Heart left ventricle (tissue), 16 donors: Measurements from ENCODE around the gene SMARCB1. TPM values are rescaled to one million over a fixed set of nuclear protein-coding genes. Genes with fewer than 3 reads are reported as not detected.

Source experiments
- ATAC-seq, 4 donors: fragments of 200-7000 bp; cut with Tn5 transposase; one replicate each; pipeline ENCODE4 v1.9.1; 2020 to 2022; ENCODE audit warnings: moderate library complexity in 4 of 4, mild to moderate bottlenecking in 3 of 4, moderate number of reproducible peaks in 1 of 4
- DNase-seq, 5 donors: peaks; one replicate each; pipeline ENCODE4 v3.0.0-alpha.2; 2020
- H3K27ac ChIP-seq, 12 donors: fragments of 200-600 bp; sonication (generic) in 4 of 12; one replicate each; pipeline versions ENCODE4 v1.5.0 to v1.8.0; 2016 to 2022; ENCODE audit warnings: mild to moderate bottlenecking in 2 of 12
- H3K27me3 ChIP-seq, 9 donors: fragments of 200-600 bp; sonication (generic) in 2 of 9; one replicate each; pipeline versions ENCODE4 v1.5.1 to v1.8.0; 2016 to 2022; ENCODE audit warnings: mild to moderate bottlenecking in 3 of 9
- H3K36me3 ChIP-seq, 9 donors: fragments of 200-600 bp; sonication (generic) in 2 of 9; one replicate each; pipeline versions ENCODE4 v1.5.0 to v1.8.0; 2018 to 2022; ENCODE audit warnings: mild to moderate bottlenecking in 2 of 9
- H3K4me1 ChIP-seq, 12 donors: fragments of 200-600 bp; sonication (generic) in 4 of 12; one replicate each; pipeline versions ENCODE4 v1.5.0 to v1.8.0; 2016 to 2022; ENCODE audit warnings: mild to moderate bottlenecking in 3 of 12
- H3K4me3 ChIP-seq, 12 donors: fragments of 200-600 bp; sonication (generic) in 4 of 12; one replicate each; pipeline versions ENCODE4 v1.5.0 to v1.8.0; 2017 to 2022; ENCODE audit warnings: mild to moderate bottlenecking in 9 of 12, moderate library complexity in 4 of 12
- H3K9me3 ChIP-seq, 12 donors: fragments of 200-600 bp; sonication (generic) in 4 of 12; one replicate each; pipeline versions ENCODE4 v1.5.0 to v1.8.0; 2016 to 2022; ENCODE audit warnings: mild to moderate bottlenecking in 1 of 12
- CTCF ChIP-seq, 12 donors: fragments of 200-600 bp; sonication (generic) in 4 of 12; IDR thresholded peaks; one replicate each; pipeline versions ENCODE4 v1.5.0 to v1.8.0; 2018 to 2022; ENCODE audit warnings: antibody characterized with exemption in 12 of 12, mild to moderate bottlenecking in 5 of 12
- POLR2A ChIP-seq, 2 donors: fragments of 450-650 bp; IDR thresholded peaks; one replicate each; pipeline ENCODE4 v1.6.1; 2017; ENCODE audit warnings: antibody characterized with exemption in 2 of 2, mild to moderate bottlenecking in 2 of 2, moderate library complexity in 2 of 2
- WGBS, 4 donors: extraction: QIAGEN DNeasy Blood & Tissue Kit in 2 of 4; methylation state at CpG; one replicate each; pipeline versions ENCODE4 v1.1.5 to v1.1.7; 2013 to 2018; 5-methylcytosine and 5-hydroxymethylcytosine counted together
- intact Hi-C, 10 donors: fragments of 100-400 bp; cut with DNase I; formaldehyde crosslinking; loops; one replicate each; pipeline versions ENCODE4 v1.11.1 to v1.14.2; 2022
- polyA plus RNA-seq, 2 donors: library from polyadenylated mRNA; stranded (reverse); fragments of 200-250 nt; gene quantifications; one replicate each; pipeline ENCODE4 v1.2.3, GENCODE V29; 2013
- total RNA-seq, 9 donors: library from RNA; depleted of rRNA in 2 of 9; stranded (reverse); fragments of >200 nt in 2 of 9; fragmentation: NEBNext Ultra II Directional in 3 of 9; extraction: Animal tissue kit (Norgen Biotek cat#: 25700) in 3 of 9; gene quantifications; one replicate each; pipeline versions ENCODE4 v1.1.0 to v1.2.4, GENCODE V29; 2016 to 2023
- donor health status: ischemic (EF 13 %, LVEDD 7.1; RV severe dilation, severe dysfunction).
- donor health status: healthy with polysubstance abuse.
- donor health status: DM: no; HTN: yes; CAD: no.
- donor health status: DM: no; HTN: no; CAD: no.
- donor health status: ischemic (EF 25% LVEDD 6.9; RV normal size, moderate dysfunction).
- donor health status: ischemic (EF 25% LVEDD 5.7; RV mildly dilated, moderate dysfunction).
- donor health status: healthy.
- donor health status: DM: yes; HTN: yes; CAD: no.
- donor health status: ischemic (EF 35%, LVEDD 5.7; RV mildly dilated, moderate dysfunction).
- donor health status: nonischemic (EF 11% LVEDD 7.7; RV severe dilation, severe dysfunction).
- donor health status: DM: yes; HTN: yes; CAD: no.
- donor health status: PGD.
- donor health status: ischemic (EF 29% LVEDD 5.4; RV normal size, mild dysfunction).
- donor health status: nonischemic (EF 23%, LVEDD 6.1; RV moderate dilation, normal function).

The SMARCB1 gene
- total and polyA plus RNA-seq, 11 donors = 30.2 to 75.3 (median 45.6) TPM

- intact Hi-C loops = loop anchor here in 9 of 10 donors (5.0 to 10.0 kb wide), 4 partner anchors 82 to 220 kb away; no protein-coding TSS in a partner anchor
- TF ChIP-seq POLR2A (IDR thresholded peaks at IDR 0.05) (no peak), CTCF (IDR thresholded peaks at IDR 0.05) (no peak)
- DNase-seq (no peak), ATAC-seq (no peak)
- H3K27me3 ChIP-seq = no peaks in the 10 kb centered on the region
- H3K36me3 ChIP-seq = peaks cover 0 to 16% (median 0%) of the 10 kb centered on the region in 9 donors
- WGBS, 4 donors = 69 to 77% (median 74%) methylated on average over 9 of the region's 9 CpGs
- H3K9me3 ChIP-seq = no peaks in the 10 kb centered on the region
- peaks cover 0 to 58% (median 36%) of the 10 kb centered on the region in 12 donors for H3K4me1 ChIP-seq
- peak overlapping the region in 10 of 12 donors; percentile 45 to 91 (median 68) for H3K4me3 ChIP-seq
- H3K27ac ChIP-seq = peak overlapping the region in 7 of 12 donors; percentile 24 to 97 (median 90)
These were observed 21.6 kb upstream of the SMARCB1 start for GRCh38 chr22:23764899-23765881.

- H3K4me3 ChIP-seq = peak overlapping the region; percentile 30 to 91 (median 66)
- H3K9me3 ChIP-seq = no peaks in the 10 kb centered on the region
- H3K4me1 ChIP-seq = peaks cover 0 to 70% (median 45%) of the 10 kb centered on the region in 12 donors
- TF ChIP-seq POLR2A (IDR thresholded peaks at IDR 0.05) (no peak), CTCF (IDR thresholded peaks at IDR 0.05) (no peak)
- no peak for DNase-seq
- WGBS, 4 donors = 7 to 20% (median 8%) methylated on average over 1 to 27 of the region's 27 CpGs
- H3K27me3 ChIP-seq = no peaks in the 10 kb centered on the region
- peak overlapping the region; percentile 82 to 97 (median 90) for H3K27ac ChIP-seq
- peaks cover 0 to 16% (median 0%) of the 10 kb centered on the region in 9 donors for H3K36me3 ChIP-seq
- intact Hi-C loops = loop anchor here in 9 of 10 donors (5.0 to 10.0 kb wide), 4 partner anchors 80 to 222 kb away; no protein-coding TSS in a partner anchor
- ATAC-seq = peak in 2 of 4 donors; percentile 2 to 12
These were observed 19.5 kb upstream of the SMARCB1 start for GRCh38 chr22:23767303-23767672.

GRCh38 chr22:23767673-23768548 lies 18.9 kb upstream of the SMARCB1 start, which contains the start of gene CHCHD10:
TSS of gene CHCHD10 (minus strand) at chr22:23767972. CDS start at chr22:23767874, 98 bp downstream.
- Histone ChIP-seq H3K27ac (peak within 1 kb of the TSS; percentile 82 to 97 (median 90)), H3K27me3 (no peaks in the 10 kb centered on the region), H3K4me1 (peaks cover 0 to 70% (median 43%) of the 10 kb centered on the region in 12 donors), H3K4me3 (peak within 1 kb of the TSS; percentile 30 to 91 (median 66)), H3K9me3 (no peaks in the 10 kb centered on the region), H3K36me3 (peaks cover 0 to 16% (median 0%) of the 10 kb centered on the region in 9 donors)
- intact Hi-C loops = loop anchor here (1.0 to 10.0 kb wide), 8 partner anchors 19 to 223 kb away; no protein-coding TSS in a partner anchor
- peak; percentile 73 to 87 (median 82) for ATAC-seq
- DNase-seq = peak; percentile 88 to 92 (median 90)
- peak; percentile 92 to 97 for TF ChIP-seq POLR2A (IDR thresholded peaks at IDR 0.05)
- TF ChIP-seq CTCF (IDR thresholded peaks at IDR 0.05) = peak; percentile 73 to 92 (median 86)
- 1% methylated on average over 31 to 63 of the region's 63 CpGs for WGBS, 4 donors
